Muscle of back (tissue), 13 donors: ENCODE measurements around the gene AWAT1. TPM values are rescaled to one million over a fixed set of nuclear protein-coding genes. Genes with fewer than 3 reads are reported as not detected.
"Not testable (repeated sequence)": the region's sequence is repeated elsewhere in the genome, so short reads cannot be mapped to it uniquely, and the experiment has no call there.

Source experiments
- DNase-seq, 3 donors: peaks; one replicate each; pipeline versions ENCODE4 v3.0.0 to v3.0.0-alpha.2; 2013
- long read RNA-seq, 9 donors: transcript quantifications; one replicate each; lab custom pipeline, GENCODE V29; 2026
- polyA plus RNA-seq, 10 donors: library from polyadenylated mRNA; unstranded; fragments of 120-200 nt; gene quantifications; one replicate each; pipeline ENCODE4 v1.2.1, GENCODE V29; 2013; ENCODE audit not compliant: insufficient read length in 10 of 10

AWAT1 gene
- polyA plus RNA-seq, result not detected
- long read RNA-seq, donor 1, result 0 reads
- long read RNA-seq, donor 2, result 0 reads
- long read RNA-seq, donor 3, result 0 reads
- long read RNA-seq, donor 4, result 0 reads
- long read RNA-seq, donor 5, result 0 reads
- long read RNA-seq, donor 6, result 0 reads
- long read RNA-seq, donor 7, result 0 reads
- long read RNA-seq, donor 8, result 0 reads
- long read RNA-seq, donor 9, result 0 reads

GRCh38 chrX:70234355-70234754 lies at the start of gene AWAT1:
AWAT1 (plus strand) TSS chrX:70234655; CDS start chrX:70234696, 41 bp downstream.
- no peak for DNase-seq

GRCh38 chrX:70190225-70190624 lies 44.2 kb upstream of the AWAT1 start:
- DNase-seq, result no peak

DNA sequence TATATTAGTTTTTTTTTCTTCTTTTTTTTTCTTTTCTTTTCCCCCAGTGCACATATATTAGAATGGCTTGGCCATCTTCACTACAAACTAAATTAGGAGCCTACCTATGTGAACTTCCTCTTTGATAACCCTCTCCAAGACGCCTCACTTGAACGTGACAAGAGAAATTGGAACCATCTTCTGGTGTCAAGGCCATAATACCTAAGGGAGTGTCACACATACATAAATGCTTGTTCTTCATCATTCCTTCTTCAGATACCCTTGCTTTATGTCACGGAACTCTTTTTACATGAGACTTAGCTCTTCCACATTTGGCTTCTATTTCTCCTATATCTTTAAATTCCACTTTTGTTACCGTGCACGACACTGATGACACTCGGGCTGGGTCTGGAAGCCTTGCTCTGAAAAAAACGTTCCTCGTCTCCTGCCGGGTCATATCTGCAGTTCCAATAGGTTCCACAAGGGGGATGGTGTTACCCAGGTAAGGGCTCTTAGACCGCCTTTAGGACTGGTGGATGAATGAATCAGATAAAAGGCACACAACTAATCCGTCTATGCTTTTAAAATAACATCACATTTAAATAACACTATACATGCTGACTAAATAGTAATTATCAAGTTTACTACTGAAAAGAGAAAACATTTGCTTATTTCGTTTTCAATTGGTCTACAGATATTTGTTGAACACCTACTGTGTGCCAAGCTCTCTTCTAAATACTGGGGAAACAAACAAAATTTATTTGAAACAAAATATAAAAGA lies 37.3 kb upstream of the AWAT1 start:
- peak; percentile 2 to 28 (median 24) for DNase-seq

GRCh38 chrX:70201732-70202131 lies 32.7 kb upstream of the AWAT1 start:
- DNase-seq, result no peak

DNA sequence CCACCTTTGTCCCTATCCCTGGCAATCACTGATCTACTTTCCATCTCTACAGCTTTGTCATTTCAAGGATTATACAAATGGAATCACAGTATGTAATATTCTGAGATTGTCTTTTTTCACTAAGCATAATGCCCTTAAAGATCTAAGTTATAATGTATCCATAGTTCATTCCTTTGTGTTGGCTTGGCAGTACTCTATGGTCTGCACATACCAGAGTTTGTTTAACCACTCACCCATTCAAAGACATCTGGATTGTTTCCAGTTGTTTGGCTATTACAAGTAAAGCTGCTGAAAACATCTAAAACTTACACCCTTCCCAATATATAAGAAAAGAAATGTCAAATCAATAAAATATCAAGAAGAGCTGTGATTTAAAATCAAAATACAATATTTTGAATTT lies 26.0 kb upstream of the AWAT1 start:
- no peak for DNase-seq

GRCh38 chrX:70209570-70209969 lies 24.9 kb upstream of the AWAT1 start:
- not testable (repeated sequence) for DNase-seq

- DNase-seq, result no peak
These were observed 14.3 kb upstream of the AWAT1 start for GRCh38 chrX:70219938-70220764.

DNA sequence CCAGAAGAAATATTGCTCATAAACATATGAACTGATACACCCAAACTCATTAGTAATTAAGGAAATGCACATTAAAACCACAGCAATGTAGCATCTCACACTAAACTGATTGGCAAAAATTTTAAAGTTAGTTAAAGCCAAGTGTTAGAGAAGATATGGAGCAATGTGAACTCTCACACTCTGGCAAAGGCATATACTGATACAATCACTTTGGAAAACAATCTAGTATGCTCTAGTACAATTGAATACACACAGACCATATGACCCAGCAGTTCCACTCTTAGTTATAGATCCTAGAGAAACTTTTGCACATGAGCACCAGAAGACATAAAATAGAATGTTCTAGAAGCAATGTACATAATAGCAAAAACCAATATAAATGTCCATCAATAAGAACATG lies 8.4 kb upstream of the AWAT1 start:
- no peak for DNase-seq

DNA sequence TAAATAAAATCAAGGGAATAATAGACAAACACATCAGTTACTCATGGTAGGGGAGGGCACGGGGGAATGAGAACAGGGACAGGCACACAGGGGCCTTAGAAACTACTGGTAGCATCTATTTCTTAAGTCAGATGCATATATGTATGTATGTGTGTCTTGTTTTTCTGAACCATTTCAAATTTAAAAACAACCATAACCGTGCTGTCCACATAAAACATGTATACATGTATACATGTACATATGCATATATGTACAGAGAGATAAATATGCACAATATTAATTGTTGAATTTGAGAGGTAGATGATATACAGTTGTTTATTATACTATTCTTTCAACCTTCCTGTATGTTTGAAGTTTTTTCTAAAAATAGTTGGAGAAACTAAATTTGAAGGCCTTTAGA lies 7.8 kb upstream of the AWAT1 start:
- DNase-seq, result no peak

GRCh38 chrX:70231666-70232065 lies 2.8 kb upstream of the AWAT1 start:
- DNase-seq, result no peak

- no peak for DNase-seq
These were observed 6.3 kb downstream of the AWAT1 start for GRCh38 chrX:70240751-70241150.

- no peak for DNase-seq
These were observed 7.0 kb downstream of the AWAT1 start for GRCh38 chrX:70241501-70241900.

GRCh38 chrX:70243601-70244000 lies 9.1 kb downstream of the AWAT1 start:
- DNase-seq, result not testable (repeated sequence)

GRCh38 chrX:70244881-70245280 lies 10.4 kb downstream of the AWAT1 start:
- no peak for DNase-seq

GRCh38 chrX:70247252-70247651 lies 12.8 kb downstream of the AWAT1 start:
- DNase-seq, result no peak

- no peak for DNase-seq
These were observed 18.0 kb downstream of the AWAT1 start for GRCh38 chrX:70252491-70252890.

GRCh38 chrX:70253377-70254062 lies 19.1 kb downstream of the AWAT1 start:
- DNase-seq, result no peak

- no peak for DNase-seq
These were observed 19.6 kb downstream of the AWAT1 start for GRCh38 chrX:70254063-70254400.

- no peak for DNase-seq
These were observed 20.5 kb downstream of the AWAT1 start for GRCh38 chrX:70254909-70255308.

DNA sequence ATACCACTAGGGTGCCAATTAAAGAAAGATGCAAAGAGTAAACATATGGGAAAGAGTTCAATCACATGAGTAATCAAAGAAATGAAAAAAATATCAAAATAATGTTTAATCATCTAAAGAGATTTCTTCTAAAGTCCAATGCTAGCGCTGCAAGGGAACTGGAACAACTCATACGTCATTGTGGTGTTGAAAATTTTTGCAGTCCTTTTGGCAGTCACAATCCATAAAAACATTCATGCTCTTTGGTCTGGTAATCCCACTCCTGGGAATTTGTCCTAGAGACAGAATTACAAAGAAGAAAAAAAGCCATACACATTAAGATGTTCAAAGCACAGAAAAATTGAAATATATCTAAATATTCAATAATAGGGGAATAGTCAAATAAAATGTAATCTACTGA lies 21.0 kb downstream of the AWAT1 start:
- peak in 2 of 3 donors; percentile 7 to 10 for DNase-seq

GRCh38 chrX:70257423-70258288 lies 23.2 kb downstream of the AWAT1 start:
- DNase-seq, result no peak
